Measurements from ENCODE around the gene LRFN2. TPM values are rescaled to one million over a fixed set of nuclear protein-coding genes. Genes with fewer than 3 reads are reported as not detected.

LRFN2 gene
- total RNA-seq, 2 experiments from 2014 or later, result not detected

GRCh38 chr6:40395066-40395697 is 192.0 kb downstream of the LRFN2 start:
- no peak overlapping the region for H3K4me3 Mint-ChIP-seq
- H3K27ac Mint-ChIP-seq, result no peak overlapping the region
- no peaks in the 10 kb centered on the region for H3K9me3 Mint-ChIP-seq (ENCODE audit: low read depth)
- H3K27me3 Mint-ChIP-seq, result peaks cover 6% of the 10 kb centered on the region
- CTCF ChIA-PET, result no interaction called here
- ATAC-seq (no peak), DNase-seq (peak; percentile 31)
- peaks cover 3% of the 10 kb centered on the region for H3K4me1 Mint-ChIP-seq
- no peaks in the 10 kb centered on the region for H3K36me3 Mint-ChIP-seq

- Mint-ChIP-seq H3K27me3 (peaks cover 14% of the 10 kb centered on the region), H3K27ac (no peak overlapping the region), H3K4me1 (peaks cover 3% of the 10 kb centered on the region), H3K36me3 (no peaks in the 10 kb centered on the region), H3K4me3 (no peak overlapping the region), H3K9me3 (ENCODE audit: low read depth) (no peaks in the 10 kb centered on the region)
- DNase-seq (peak; percentile 7), ATAC-seq (no peak)
- CTCF ChIA-PET, result no interaction called here
Observed at GRCh38 chr6:40394381-40394780, 192.8 kb downstream of the LRFN2 start.

GRCh38 chr6:40393641-40394040 is 193.5 kb downstream of the LRFN2 start:
- Mint-ChIP-seq H3K4me3 (no peak overlapping the region), H3K4me1 (peaks cover 9% of the 10 kb centered on the region), H3K27ac (no peak overlapping the region), H3K27me3 (peaks cover 21% of the 10 kb centered on the region), H3K9me3 (ENCODE audit: low read depth) (no peaks in the 10 kb centered on the region), H3K36me3 (no peaks in the 10 kb centered on the region)
- CTCF ChIA-PET, result no interaction called here
- ATAC-seq (no peak), DNase-seq (no peak)

- Mint-ChIP-seq H3K4me1 (peaks cover 9% of the 10 kb centered on the region), H3K9me3 (ENCODE audit: low read depth) (no peaks in the 10 kb centered on the region), H3K27me3 (peaks cover 29% of the 10 kb centered on the region), H3K27ac (no peak overlapping the region), H3K4me3 (no peak overlapping the region), H3K36me3 (no peaks in the 10 kb centered on the region)
- CTCF ChIA-PET, result no interaction called here
- DNase-seq, result no peak
- ATAC-seq, result no peak
Observed at GRCh38 chr6:40392589-40392988, 194.6 kb downstream of the LRFN2 start.

GRCh38 chr6:40391851-40392517 is 195.2 kb downstream of the LRFN2 start:
- CTCF ChIA-PET, result no interaction called here
- no peak overlapping the region for H3K4me3 Mint-ChIP-seq
- H3K4me1 Mint-ChIP-seq, result peaks cover 12% of the 10 kb centered on the region
- H3K36me3 Mint-ChIP-seq, result no peaks in the 10 kb centered on the region
- H3K9me3 Mint-ChIP-seq (ENCODE audit: low read depth), result no peaks in the 10 kb centered on the region
- DNase-seq (no peak), ATAC-seq (no peak)
- peaks cover 31% of the 10 kb centered on the region for H3K27me3 Mint-ChIP-seq
- H3K27ac Mint-ChIP-seq, result no peak overlapping the region

- H3K4me1 Mint-ChIP-seq, result peaks cover 12% of the 10 kb centered on the region
- ATAC-seq (no peak), DNase-seq (no peak)
- peaks cover 39% of the 10 kb centered on the region for H3K27me3 Mint-ChIP-seq
- H3K9me3 Mint-ChIP-seq (ENCODE audit: low read depth), result no peaks in the 10 kb centered on the region
- CTCF ChIA-PET, result no interaction called here
- H3K4me3 Mint-ChIP-seq, result no peak overlapping the region
- no peaks in the 10 kb centered on the region for H3K36me3 Mint-ChIP-seq
- H3K27ac Mint-ChIP-seq, result no peak overlapping the region
Observed at GRCh38 chr6:40391086-40391485, 196.1 kb downstream of the LRFN2 start.

GRCh38 chr6:40390144-40390800 is 196.9 kb downstream of the LRFN2 start:
- ATAC-seq, result no peak
- Mint-ChIP-seq H3K27me3 (peaks cover 40% of the 10 kb centered on the region), H3K36me3 (no peaks in the 10 kb centered on the region), H3K4me3 (no peak overlapping the region), H3K27ac (no peak overlapping the region), H3K4me1 (peaks cover 12% of the 10 kb centered on the region), H3K9me3 (ENCODE audit: low read depth) (no peaks in the 10 kb centered on the region)
- no peak for DNase-seq
- CTCF ChIA-PET, result no interaction called here

- peaks cover 40% of the 10 kb centered on the region for H3K27me3 Mint-ChIP-seq
- no peak overlapping the region for H3K27ac Mint-ChIP-seq
- peaks cover 12% of the 10 kb centered on the region for H3K4me1 Mint-ChIP-seq
- CTCF ChIA-PET, result no interaction called here
- DNase-seq (no peak), ATAC-seq (no peak)
- H3K4me3 Mint-ChIP-seq, result no peak overlapping the region
- no peaks in the 10 kb centered on the region for H3K9me3 Mint-ChIP-seq (ENCODE audit: low read depth)
- no peaks in the 10 kb centered on the region for H3K36me3 Mint-ChIP-seq
Observed at GRCh38 chr6:40389254-40389653, 197.9 kb downstream of the LRFN2 start.

GRCh38 chr6:40387871-40388264 is 199.3 kb downstream of the LRFN2 start:
- Mint-ChIP-seq H3K27ac (no peak overlapping the region), H3K4me1 (peaks cover 12% of the 10 kb centered on the region), H3K4me3 (no peak overlapping the region), H3K27me3 (peaks cover 45% of the 10 kb centered on the region), H3K36me3 (no peaks in the 10 kb centered on the region), H3K9me3 (ENCODE audit: low read depth) (no peaks in the 10 kb centered on the region)
- ATAC-seq (no peak), DNase-seq (no peak)
- CTCF ChIA-PET, result no interaction called here

- Mint-ChIP-seq H3K9me3 (ENCODE audit: low read depth) (no peaks in the 10 kb centered on the region), H3K4me3 (no peak overlapping the region), H3K4me1 (peaks cover 12% of the 10 kb centered on the region), H3K27me3 (peaks cover 49% of the 10 kb centered on the region), H3K36me3 (no peaks in the 10 kb centered on the region), H3K27ac (no peak overlapping the region)
- DNase-seq (no peak), ATAC-seq (no peak)
- CTCF ChIA-PET, result no interaction called here
Observed at GRCh38 chr6:40387127-40387870, 199.9 kb downstream of the LRFN2 start.

GRCh38 chr6:40386200-40386599 is 201.0 kb downstream of the LRFN2 start:
- no peak overlapping the region for H3K4me3 Mint-ChIP-seq
- no peaks in the 10 kb centered on the region for H3K9me3 Mint-ChIP-seq (ENCODE audit: low read depth)
- no peaks in the 10 kb centered on the region for H3K36me3 Mint-ChIP-seq
- peaks cover 12% of the 10 kb centered on the region for H3K4me1 Mint-ChIP-seq
- ATAC-seq, result no peak
- peaks cover 49% of the 10 kb centered on the region for H3K27me3 Mint-ChIP-seq
- H3K27ac Mint-ChIP-seq, result no peak overlapping the region
- DNase-seq, result no peak
- CTCF ChIA-PET, result no interaction called here

GRCh38 chr6:40383348-40384115 is 203.6 kb downstream of the LRFN2 start:
- ATAC-seq (no peak), DNase-seq (no peak)
- H3K4me3 Mint-ChIP-seq, result no peak overlapping the region
- peaks cover 3% of the 10 kb centered on the region for H3K4me1 Mint-ChIP-seq
- H3K27ac Mint-ChIP-seq, result no peak overlapping the region
- CTCF ChIA-PET, result no interaction called here
- no peaks in the 10 kb centered on the region for H3K36me3 Mint-ChIP-seq
- H3K27me3 Mint-ChIP-seq, result peaks cover 28% of the 10 kb centered on the region
- H3K9me3 Mint-ChIP-seq (ENCODE audit: low read depth), result no peaks in the 10 kb centered on the region

- no peaks in the 10 kb centered on the region for H3K9me3 Mint-ChIP-seq (ENCODE audit: low read depth)
- H3K27me3 Mint-ChIP-seq, result peaks cover 9% of the 10 kb centered on the region
- H3K4me1 Mint-ChIP-seq, result no peaks in the 10 kb centered on the region
- no peak overlapping the region for H3K27ac Mint-ChIP-seq
- CTCF ChIA-PET, result no interaction called here
- no peak for DNase-seq
- ATAC-seq, result no peak
- H3K36me3 Mint-ChIP-seq, result no peaks in the 10 kb centered on the region
- H3K4me3 Mint-ChIP-seq, result no peak overlapping the region
Observed at GRCh38 chr6:40380271-40380670, 206.9 kb downstream of the LRFN2 start.

All from activated CD8-positive, alpha-beta memory T cell treated with anti-CD3 and anti-CD28 coated beads, Interleukin-2, amount 10 ng/mL, durations not matched to agents 7 days and 5 days (primary cell).